Activated naive CD4-positive, alpha-beta T cell treated with Interleukin-2 at 50 U/mL for 16 hours (primary cell): ENCODE results near the gene CEP57.
"Not testable (repeated sequence)": the region's sequence is repeated elsewhere in the genome, so short reads cannot be mapped to it uniquely, and the experiment has no call there.

Source experiments
- DNase-seq: peaks from one replicate; pipeline ENCODE4 v3.0.0-alpha.2; 2020

CEP57 gene

GRCh38 chr11:95863486-95864140 lies 73.3 kb downstream of the CEP57 start:
- DNase-seq = no peak

- no peak for DNase-seq
Measured at GRCh38 chr11:95867105-95867504, 76.8 kb downstream of the CEP57 start.

- DNase-seq = not testable (repeated sequence)
Measured at GRCh38 chr11:95870877-95871276, 80.6 kb downstream of the CEP57 start.

GRCh38 chr11:95877291-95877690 lies 87.0 kb downstream of the CEP57 start:
- DNase-seq = no peak
